SK-N-SH (cell line): ENCODE data around the gene ME3.

ENCODE experiments used
- CTCF ChIP-seq: fragments of 200-600 bp; sonication (generic); IDR thresholded peaks from 2 replicates; pipeline ENCODE4 v1.6.1; 2017; ENCODE audit warnings: antibody characterized with exemption, mild to moderate bottlenecking, moderate library complexity
- POLR2AphosphoS5 ChIP-seq: IDR thresholded peaks from 2 replicates; pipeline ENCODE4 v1.6.1; 2012; ENCODE audit warnings: low read depth, low read length
- RFX5 ChIP-seq: IDR thresholded peaks from 2 replicates; pipeline ENCODE4 v1.6.1; 2012; ENCODE audit warnings: mild to moderate bottlenecking, improper control_type of control experiment, low read length
- SIN3A ChIP-seq: IDR thresholded peaks from 2 replicates; pipeline ENCODE4 v1.6.1; 2012; ENCODE audit warnings: low read depth, mild to moderate bottlenecking, low read length, moderate library complexity, borderline replicate concordance

- TF ChIP-seq RFX5: no peak
- TF ChIP-seq SIN3A: no peak
- no peak for TF ChIP-seq CTCF
- no peak for TF ChIP-seq POLR2AphosphoS5
Measured at GRCh38 chr11:86464509-86465221, 207.8 kb downstream of the ME3 start.
